OCI-LY7 (cell line): Measurements from ENCODE around the gene CRYAB. TPM values are rescaled to one million over a fixed set of nuclear protein-coding genes. Genes with fewer than 3 reads are reported as not detected.
"Not testable (repeated sequence)": the region's sequence is repeated elsewhere in the genome, so short reads cannot be mapped to it uniquely, and the experiment has no call there.

Experiments used
- BruUV-seq: library from RNA; stranded (reverse); fragments of 400-500 nt; replicated peaks from 2 replicates; lab custom pipeline; 2021; lab: Mats Ljungman, UMichigan
- CTCF ChIA-PET: fragments of 300-600 bp; sonication (Branson Sonifier 250); formaldehyde crosslinking; loops from one replicate; lab custom pipeline; 2022; ENCODE audit warnings: antibody characterized with exemption; ENCODE audit not compliant: unreplicated experiment; lab: Charles Lee
- POLR2A ChIA-PET: fragments of 300-600 bp; sonication (Branson Sonifier 250); formaldehyde crosslinking; loops from one replicate; lab custom pipeline; 2022; ENCODE audit warnings: antibody characterized with exemption; lab: Charles Lee
- DNase-seq: peaks from one replicate; pipeline ENCODE4 v3.0.0-alpha.2; 2015; ENCODE audit warnings: low spot score
- H2AFZ ChIP-seq: fragments of 200-600 bp; sonication (generic), shearing (Covaris generic); 2 replicates; pipeline ENCODE4 v1.6.1; 2014; ENCODE audit warnings: mild to moderate bottlenecking, antibody characterized with exemption, low read length, moderate library complexity
- H3K27ac ChIP-seq: fragments of 200-600 bp; sonication (generic); 2 replicates; pipeline ENCODE4 v1.5.1; 2014; ENCODE audit warnings: mixed run types, low read depth, mild to moderate bottlenecking, moderate library complexity, low read length, inconsistent platforms; ENCODE audit not compliant: poor library complexity, severe bottlenecking
- H3K36me3 ChIP-seq: fragments of 200-600 bp; sonication (generic); 2 replicates; pipeline ENCODE4 v1.6.1; 2014; ENCODE audit warnings: mild to moderate bottlenecking, antibody characterized with exemption, low read length, moderate library complexity, mixed read lengths; ENCODE audit not compliant: insufficient read depth
- H3K4me1 ChIP-seq: fragments of 200-600 bp; sonication (generic); 2 replicates; pipeline ENCODE4 v1.5.1; 2014; ENCODE audit warnings: mild to moderate bottlenecking, low read length; ENCODE audit not compliant: insufficient read depth, poor library complexity, severe bottlenecking
- H3K4me2 ChIP-seq: fragments of 200-600 bp; sonication (generic); 2 replicates; pipeline ENCODE4 v1.6.1; 2014; ENCODE audit warnings: mild to moderate bottlenecking, low read length
- H3K4me3 ChIP-seq: fragments of 200-600 bp; sonication (generic); 2 replicates; pipeline ENCODE4 v1.5.1; 2014; ENCODE audit warnings: mild to moderate bottlenecking, low read depth, low read length; ENCODE audit not compliant: poor library complexity, severe bottlenecking
- H3K79me2 ChIP-seq: fragments of 200-600 bp; sonication (generic); 2 replicates; pipeline ENCODE4 v1.6.1; 2016; ENCODE audit warnings: low read depth, mild to moderate bottlenecking, low read length, moderate library complexity, mixed read lengths; ENCODE audit not compliant: insufficient read depth
- H3K9me2 ChIP-seq: fragments of 200-600 bp; sonication (generic); 2 replicates; pipeline ENCODE4 v1.6.1; 2016; ENCODE audit warnings: mild to moderate bottlenecking, low read length, mixed read lengths; ENCODE audit not compliant: insufficient read depth
- H3K9me3 ChIP-seq: fragments of 200-600 bp; sonication (generic); 2 replicates; pipeline ENCODE4 v1.6.1; 2014; ENCODE audit warnings: mild to moderate bottlenecking, mixed run types, low read length, mixed read lengths
- H4K20me1 ChIP-seq: fragments of 200-600 bp; sonication (generic); 2 replicates; pipeline ENCODE4 v1.6.1; 2014; ENCODE audit warnings: mild to moderate bottlenecking, antibody characterized with exemption, low read length, moderate library complexity, mixed read lengths; ENCODE audit not compliant: insufficient read depth
- CTCF ChIP-seq: fragments of 200-600 bp; sonication (generic); conservative IDR thresholded peaks from 2 replicates; pipeline ENCODE4 v1.5.1; 2014; ENCODE audit warnings: mild to moderate bottlenecking, antibody characterized with exemption, low read length, moderate library complexity, mixed read lengths
- EZH2phosphoT487 ChIP-seq: fragments of 200-600 bp; sonication (generic); IDR thresholded peaks from 2 replicates; pipeline ENCODE4 v1.6.1; 2018; ENCODE audit warnings: low read depth, borderline replicate concordance, mild to moderate bottlenecking, mixed run types, antibody characterized with exemption, low read length, moderate library complexity, mixed read lengths
- intact Hi-C: fragments of 100-400 bp; cut with micrococcal nuclease; formaldehyde crosslinking; loops from one replicate; pipeline ENCODE4 v1.10.0; 2022; ENCODE audit not compliant: unreplicated experiment
- total RNA-seq, 2 experiments: library from RNA; depleted of rRNA in 1 of 2; stranded (reverse); fragments of >200 nt in 1 of 2; shearing (Covaris generic) in 1 of 2; gene quantifications; 2 replicates each; pipeline ENCODE4 v1.2.3, GENCODE V29; 2014 to 2022

CRYAB gene
- total RNA-seq, 2 experiments from 2014 or later: not detected

GRCh38 chr11:111886844-111887243 lies 24.7 kb downstream of the CRYAB start:
- no peaks in the 10 kb centered on the region for H3K79me2 ChIP-seq
- no peaks in the 10 kb centered on the region for H3K9me2 ChIP-seq
- H3K4me2 ChIP-seq: no peak overlapping the region
- DNase-seq: no peak
- intact Hi-C loops: no loop called here
- TF ChIP-seq EZH2phosphoT487: no peak
- no peak for TF ChIP-seq CTCF
- H3K27ac ChIP-seq: no peak overlapping the region
- no peak overlapping the region for H3K4me3 ChIP-seq
- BruUV-seq: no TSS peak
- H3K9me3 ChIP-seq: no peaks in the 10 kb centered on the region
- H3K4me1 ChIP-seq: no peaks in the 10 kb centered on the region
- H3K36me3 ChIP-seq: no peaks in the 10 kb centered on the region
- no peak overlapping the region for H2AFZ ChIP-seq
- ChIA-PET CTCF (no interaction called here), POLR2A (interaction anchor here (0.7 to 0.9 kb wide), 2 partner anchors 16 to 48 kb away, joined by 3 to 4 read pairs; no protein-coding TSS in a partner anchor)
- H4K20me1 ChIP-seq: no peaks in the 10 kb centered on the region

- H3K4me3 ChIP-seq: no peak overlapping the region
- TF ChIP-seq CTCF: no peak
- no peak for TF ChIP-seq EZH2phosphoT487
- H3K9me3 ChIP-seq: no peaks in the 10 kb centered on the region
- H3K4me1 ChIP-seq: no peaks in the 10 kb centered on the region
- no TSS peak for BruUV-seq
- no peaks in the 10 kb centered on the region for H4K20me1 ChIP-seq
- DNase-seq: no peak
- no peaks in the 10 kb centered on the region for H3K9me2 ChIP-seq
- no peaks in the 10 kb centered on the region for H3K79me2 ChIP-seq
- H3K27ac ChIP-seq: no peak overlapping the region
- intact Hi-C loops: no loop called here
- ChIA-PET POLR2A (interaction anchor here (0.6 to 1.3 kb wide), 2 partner anchors 22 to 216 kb away, joined by 3 read pairs; no protein-coding TSS in a partner anchor), CTCF (no interaction called here)
- H2AFZ ChIP-seq: no peak overlapping the region
- no peaks in the 10 kb centered on the region for H3K36me3 ChIP-seq
- H3K4me2 ChIP-seq: no peak overlapping the region
These were observed 25.5 kb downstream of the CRYAB start for GRCh38 chr11:111886032-111886431.

GRCh38 chr11:111885053-111885452 lies 26.5 kb downstream of the CRYAB start:
- H3K9me2 ChIP-seq, H3K36me3 ChIP-seq, H3K4me3 ChIP-seq, H3K9me3 ChIP-seq, intact Hi-C loops, H3K27ac ChIP-seq, CTCF ChIA-PET, H3K4me1 ChIP-seq, H4K20me1 ChIP-seq, DNase-seq, H2AFZ ChIP-seq, BruUV-seq, H3K79me2 ChIP-seq, H3K4me2 ChIP-seq: not testable (repeated sequence)
- POLR2A ChIA-PET: interaction anchor here (1.0 to 1.3 kb wide), 2 partner anchors 23 to 26 kb away, joined by 3 read pairs; no protein-coding TSS in a partner anchor
